COLO668 (cell line): ENCODE data around the gene COL11A2.

Source experiments
- DNase-seq: peaks from one replicate; lab custom pipeline; 2025; ENCODE audit not compliant: unreplicated experiment; lab: John Stamatoyannopoulos, UW

COL11A2 gene

DNA sequence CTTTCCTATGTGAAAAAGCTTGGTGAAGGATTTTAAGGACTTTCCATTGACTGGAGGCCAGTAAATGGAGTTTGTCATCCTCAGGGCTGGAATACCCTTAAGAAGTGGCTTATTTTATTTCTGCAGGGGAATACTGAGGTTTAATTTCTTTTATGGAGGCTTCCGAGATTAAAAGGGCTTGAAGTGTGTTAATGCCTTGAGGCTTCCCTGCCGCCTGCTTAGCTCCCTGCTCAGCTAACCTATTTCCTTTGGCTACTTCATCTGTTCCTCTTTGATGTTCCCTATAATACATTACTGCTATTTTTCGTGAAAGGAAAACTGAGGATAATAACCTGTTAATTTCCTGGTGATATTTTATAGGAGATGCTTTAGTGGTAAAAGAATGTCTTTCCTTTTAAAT is 72.3 kb downstream of the COL11A2 start:
- no peak for DNase-seq

DNA sequence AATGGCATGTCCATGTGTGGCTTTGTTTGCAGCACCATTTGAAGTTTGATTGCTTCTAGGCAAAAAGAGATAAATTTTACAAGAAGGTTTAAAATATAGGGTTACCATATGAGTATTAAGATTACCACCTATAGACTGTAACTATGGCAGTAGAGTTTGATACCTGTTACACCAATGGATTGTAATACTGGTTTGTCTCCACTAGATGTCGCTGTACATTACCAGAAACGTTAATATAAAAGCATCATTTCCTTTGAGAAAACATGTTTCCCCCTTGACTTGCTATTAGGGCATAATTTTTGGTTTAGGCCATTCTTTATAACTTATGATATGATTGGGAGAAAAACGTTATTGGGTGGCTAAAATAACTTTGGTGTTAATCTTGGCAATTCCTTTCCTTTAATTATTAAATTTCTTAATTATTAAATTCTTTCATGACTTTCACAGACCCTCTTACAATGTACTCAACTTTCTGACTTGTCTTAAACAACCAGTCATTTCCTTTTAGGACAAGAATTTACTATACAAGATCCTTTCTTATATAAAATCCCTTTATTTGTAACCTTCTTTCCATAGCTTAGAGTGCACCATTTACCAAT is 73.6 kb downstream of the COL11A2 start:
- DNase-seq: peak; percentile 4

DNA sequence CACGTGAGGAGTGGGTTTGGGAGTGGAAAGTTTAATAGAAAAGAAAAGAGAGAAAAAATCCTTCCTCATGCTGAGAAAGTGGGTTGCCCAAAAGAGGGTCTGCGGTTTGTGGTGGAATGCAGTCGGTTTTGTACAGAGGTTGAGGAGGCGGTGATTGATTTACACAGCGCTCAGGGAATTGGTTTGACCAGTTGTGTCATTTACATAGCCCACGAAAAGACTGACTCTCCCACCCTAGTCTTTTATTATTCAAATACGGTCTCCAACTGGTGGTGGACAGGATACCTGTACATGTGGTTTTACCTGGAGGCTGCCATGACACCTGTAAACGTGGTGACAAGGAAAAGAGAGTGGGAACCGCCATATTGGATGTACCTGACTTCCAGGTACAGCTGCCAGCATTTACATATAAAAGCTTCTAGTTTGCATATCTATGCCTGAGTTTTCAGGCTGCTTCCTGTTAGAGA is 74.4 kb downstream of the COL11A2 start:
- DNase-seq: no peak

DNA sequence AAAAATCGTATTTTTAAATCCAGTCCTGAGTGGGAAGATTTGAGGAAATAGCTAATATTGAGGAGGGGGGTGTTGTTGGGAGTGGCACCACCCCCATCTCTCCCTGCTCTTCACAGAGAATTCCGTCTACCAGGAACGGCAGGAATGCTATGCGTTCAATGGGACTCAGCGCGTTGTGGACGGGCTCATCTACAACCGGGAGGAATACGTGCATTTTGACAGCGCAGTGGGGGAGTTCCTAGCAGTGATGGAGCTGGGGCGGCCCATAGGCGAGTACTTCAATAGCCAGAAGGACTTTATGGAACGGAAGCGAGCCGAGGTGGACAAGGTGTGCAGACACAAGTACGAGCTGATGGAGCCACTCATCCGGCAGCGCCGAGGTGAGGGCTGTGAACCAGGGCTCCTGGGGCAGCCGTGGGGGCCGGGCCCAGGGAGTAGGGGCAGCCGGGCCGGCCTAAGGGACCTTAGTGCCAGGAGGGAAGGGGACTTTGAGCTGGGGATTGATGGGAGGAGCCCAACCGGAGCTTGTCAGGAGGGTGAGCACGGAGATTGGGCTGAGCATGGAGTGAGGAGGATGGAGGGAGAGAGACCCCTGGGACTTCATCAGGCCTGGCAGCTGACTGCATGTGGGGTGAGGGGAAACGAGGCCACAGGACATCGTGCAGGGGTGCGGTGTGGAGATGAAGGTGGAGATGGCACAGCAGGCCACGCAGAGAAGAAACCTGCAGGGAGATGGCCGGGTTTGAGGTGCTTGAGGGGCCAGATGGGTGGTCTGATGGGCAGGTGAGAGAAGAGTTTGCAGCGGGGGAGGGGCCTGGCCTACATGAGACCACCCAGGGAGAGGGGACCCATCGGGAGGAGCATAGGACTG is 75.2 kb downstream of the COL11A2 start:
- DNase-seq: no peak

DNA sequence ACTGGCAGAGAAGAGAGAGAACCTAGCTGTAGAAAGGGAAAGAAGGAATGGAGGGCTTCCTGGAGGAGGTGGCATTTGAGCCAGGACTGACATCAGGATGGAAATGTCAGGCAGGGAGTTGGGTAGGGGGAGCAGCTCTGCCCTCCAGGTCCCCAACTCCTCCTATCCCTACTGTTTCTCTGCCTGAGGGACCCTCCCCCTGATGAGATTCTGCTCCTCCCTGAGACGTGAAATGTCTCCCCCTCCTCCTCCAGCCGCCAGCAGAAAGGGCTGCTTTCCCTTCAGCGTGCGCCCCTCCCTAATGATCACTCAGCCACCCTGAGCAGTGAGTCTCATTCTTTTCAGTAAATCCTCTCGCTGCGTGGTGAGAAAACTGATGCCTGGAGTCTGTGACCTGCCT is 75.8 kb downstream of the COL11A2 start:
- DNase-seq: no peak

DNA sequence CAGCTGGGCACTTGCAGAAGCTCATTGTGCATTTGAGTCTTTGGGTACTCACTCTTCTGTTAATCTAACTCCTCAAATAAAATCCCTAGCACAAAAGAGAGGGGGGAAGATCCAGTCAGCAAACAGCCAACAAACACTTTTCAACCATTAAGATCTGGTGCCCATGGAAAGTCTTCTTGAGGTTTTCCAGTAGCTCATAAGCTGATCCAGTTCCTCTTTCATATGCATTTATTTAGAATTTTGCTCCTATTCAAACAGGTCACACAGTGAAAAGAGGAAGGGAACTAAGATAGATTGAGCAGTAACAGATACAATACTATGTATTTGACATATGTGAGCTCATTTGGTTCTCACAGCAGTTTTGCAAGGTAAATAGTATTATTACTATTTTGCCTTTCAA is 77.9 kb downstream of the COL11A2 start:
- no peak for DNase-seq

DNA sequence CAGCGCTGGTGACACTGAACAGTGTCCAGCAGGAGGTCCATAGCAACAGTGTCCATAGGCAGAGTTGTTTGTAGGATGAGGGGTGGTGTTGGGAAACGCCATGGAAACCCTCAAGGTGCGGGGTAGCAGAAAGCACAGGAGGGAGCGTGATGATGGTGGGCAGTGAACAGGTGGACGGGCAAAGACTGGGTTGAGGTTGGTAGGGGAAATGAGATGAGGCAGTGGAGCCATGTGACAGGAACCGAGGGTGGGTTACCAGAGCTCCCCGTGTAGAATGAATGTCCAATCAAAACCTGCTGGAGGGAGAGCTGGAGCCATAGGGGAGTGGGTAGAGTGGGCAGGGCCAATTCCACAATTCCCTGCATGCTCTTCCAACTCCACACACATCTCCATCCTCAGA is 78.5 kb downstream of the COL11A2 start:
- no peak for DNase-seq
